EL (cell line): Measurements from ENCODE around the gene APOL3.
"Not testable (repeated sequence)": the region's sequence is repeated elsewhere in the genome, so short reads cannot be mapped to it uniquely, and the experiment has no call there.

Experiments used
- DNase-seq: peaks from one replicate; pipeline ENCODE4 v3.0.0-alpha.2; 2016

APOL3 gene

DNA sequence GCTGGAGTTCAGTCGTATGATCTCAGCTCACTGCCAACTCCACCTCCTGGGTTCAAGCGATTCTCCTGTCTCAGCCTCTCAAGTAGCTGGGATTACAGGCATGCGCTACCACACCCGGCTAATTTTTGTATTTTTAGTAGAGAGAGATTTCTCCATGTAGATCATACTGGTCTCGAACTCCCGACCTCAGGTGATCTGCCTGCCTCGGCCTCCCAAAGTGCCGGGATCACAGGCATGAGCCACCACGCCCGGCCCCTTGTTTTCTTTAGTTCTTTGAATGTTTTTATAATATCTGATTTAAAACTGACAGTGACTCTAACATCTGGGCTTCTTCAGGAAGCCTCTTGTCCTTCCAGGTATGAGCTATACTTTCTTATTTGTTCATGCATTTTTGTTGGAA is 61.0 kb downstream of the APOL3 start:
- not testable (repeated sequence) for DNase-seq

DNA sequence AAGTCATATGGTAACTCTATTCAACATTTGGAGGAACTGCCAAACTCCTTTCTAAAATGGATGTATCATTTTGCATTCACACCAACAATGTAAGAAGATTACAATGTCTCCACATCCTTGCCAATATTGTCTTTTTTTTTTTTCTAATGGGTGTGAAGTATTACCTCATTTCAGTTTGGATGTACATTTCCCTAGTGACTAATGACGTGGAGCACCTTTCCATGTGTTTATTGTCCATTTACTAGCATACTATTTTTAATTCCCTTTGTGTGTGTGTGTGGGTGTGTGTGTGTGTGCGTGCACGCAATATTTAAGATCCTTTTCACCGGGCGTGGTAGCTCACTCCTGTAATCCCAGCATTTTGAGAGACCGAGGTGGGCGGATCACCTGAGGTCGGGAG is 62.7 kb downstream of the APOL3 start:
- no peak for DNase-seq

DNA sequence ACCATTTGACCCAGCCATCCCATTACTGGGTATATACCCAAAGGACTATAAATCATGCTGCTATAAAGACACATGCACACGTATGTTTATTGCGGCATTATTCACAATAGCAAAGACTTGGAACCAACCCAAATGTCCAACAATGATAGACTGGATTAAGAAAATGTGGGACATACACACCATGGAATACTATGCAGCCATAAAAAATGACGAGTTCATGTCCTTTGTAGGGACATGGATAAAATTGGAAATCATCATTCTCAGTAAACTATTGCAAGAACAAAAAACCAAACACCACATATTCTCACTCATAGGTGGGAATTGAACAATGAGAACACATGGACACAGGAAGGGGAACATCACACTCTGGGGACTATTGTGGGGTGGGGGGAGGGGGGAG is 69.8 kb downstream of the APOL3 start:
- not testable (repeated sequence) for DNase-seq
